HEK293T (cell line): ENCODE data around the gene RASA3.

ENCODE experiments used
- CTCF ChIA-PET: fragments of 350-600 bp; formaldehyde crosslinking; extraction: SDS; loops from one replicate; lab custom pipeline; 2021; ENCODE audit warnings: antibody characterized with exemption, inconsistent platforms; lab: Yijun Ruan, JAX
- POLR2A ChIA-PET: fragments of 350-600 bp; formaldehyde crosslinking; extraction: SDS; loops from one replicate; lab custom pipeline; 2020; ENCODE audit warnings: antibody characterized with exemption, inconsistent platforms; lab: Yijun Ruan, JAX
- DNase-seq: peaks from one replicate; pipeline ENCODE4 v3.0.0; 2012; ENCODE audit warnings: mixed read lengths; ENCODE audit errors: extremely low spot score
- ARNT ChIP-seq: fragments of 450-650 bp; IDR thresholded peaks from 2 replicates; pipeline ENCODE4 v1.6.1; 2017; ENCODE audit warnings: mild to moderate bottlenecking
- BHLHE40 ChIP-seq: fragments of 450-650 bp; IDR thresholded peaks from 2 replicates; pipeline ENCODE4 v1.6.1; 2016; ENCODE audit warnings: mild to moderate bottlenecking, moderate library complexity, borderline replicate concordance
- CTBP1 ChIP-seq: fragments of 450-650 bp; IDR thresholded peaks from 2 replicates; pipeline ENCODE4 v1.6.1; 2016; ENCODE audit warnings: borderline replicate concordance
- ELF4 ChIP-seq: fragments of 450-650 bp; IDR thresholded peaks from 2 replicates; pipeline ENCODE4 v1.6.1; 2017; ENCODE audit warnings: antibody characterized with exemption
- FOXA1 ChIP-seq: fragments of 450-650 bp; IDR thresholded peaks from 2 replicates; pipeline ENCODE4 v1.6.1; 2016; ENCODE audit warnings: mild to moderate bottlenecking
- FOXK2 ChIP-seq: fragments of 450-650 bp; IDR thresholded peaks from 2 replicates; pipeline ENCODE4 v1.6.1; 2016; ENCODE audit warnings: mild to moderate bottlenecking
- FOXM1 ChIP-seq: fragments of 450-650 bp; IDR thresholded peaks from 2 replicates; pipeline ENCODE4 v1.6.1; 2017; ENCODE audit warnings: mild to moderate bottlenecking, borderline replicate concordance
- HDGF ChIP-seq: fragments of 450-650 bp; IDR thresholded peaks from 2 replicates; pipeline ENCODE4 v1.6.1; 2017; ENCODE audit warnings: antibody characterized with exemption, borderline replicate concordance
- L3MBTL2 ChIP-seq: fragments of 450-650 bp; conservative IDR thresholded peaks from 2 replicates; pipeline ENCODE4 v1.6.1; 2016; ENCODE audit warnings: mild to moderate bottlenecking
- LEF1 ChIP-seq: fragments of 450-650 bp; IDR thresholded peaks from 2 replicates; pipeline ENCODE4 v1.6.1; 2017; ENCODE audit warnings: mild to moderate bottlenecking, borderline replicate concordance
- NFRKB ChIP-seq: fragments of 450-650 bp; IDR thresholded peaks from 2 replicates; pipeline ENCODE4 v1.6.1; 2016; ENCODE audit warnings: mild to moderate bottlenecking, moderate library complexity
- PKNOX1 ChIP-seq: fragments of 450-650 bp; IDR thresholded peaks from 2 replicates; pipeline ENCODE4 v1.6.1; 2016
- SP1 ChIP-seq: fragments of 450-650 bp; IDR thresholded peaks from 2 replicates; pipeline ENCODE4 v1.6.1; 2017
- SUZ12 ChIP-seq: fragments of 450-650 bp; IDR thresholded peaks from 2 replicates; pipeline ENCODE4 v1.6.1; 2016; ENCODE audit warnings: mild to moderate bottlenecking
- TARDBP ChIP-seq: fragments of 450-650 bp; IDR thresholded peaks from 2 replicates; pipeline ENCODE4 v1.6.1; 2016
- ZNF384 ChIP-seq: fragments of 450-650 bp; IDR thresholded peaks from 2 replicates; pipeline ENCODE4 v1.6.1; 2016

RASA3 gene

GRCh38 chr13:114027826-114028225 lies 104.6 kb downstream of the RASA3 start:
- ChIA-PET CTCF (no interaction called here), POLR2A (no interaction called here)
- DNase-seq = no peak
- no peak for TF ChIP-seq ELF4
- TF ChIP-seq NFRKB = no peak
- no peak for TF ChIP-seq ARNT
- TF ChIP-seq TARDBP = no peak
- no peak for TF ChIP-seq PKNOX1
- no peak for TF ChIP-seq L3MBTL2
- no peak for TF ChIP-seq FOXA1

GRCh38 chr13:114027046-114027715 lies 105.2 kb downstream of the RASA3 start:
- CTCF ChIA-PET = no interaction called here
- POLR2A ChIA-PET = no interaction called here
- DNase-seq = no peak
- TF ChIP-seq SUZ12 = no peak
- no peak for TF ChIP-seq NFRKB
- no peak for TF ChIP-seq FOXK2
- no peak for TF ChIP-seq BHLHE40
- TF ChIP-seq FOXM1 = no peak
- TF ChIP-seq ARNT = no peak
- no peak for TF ChIP-seq SP1
- no peak for TF ChIP-seq ZNF384
- no peak for TF ChIP-seq LEF1
- TF ChIP-seq TARDBP = no peak
- no peak for TF ChIP-seq CTBP1
- TF ChIP-seq FOXA1 = no peak
- TF ChIP-seq PKNOX1 = no peak
- TF ChIP-seq ELF4 = no peak
- no peak for TF ChIP-seq HDGF
- no peak for TF ChIP-seq L3MBTL2

DNA sequence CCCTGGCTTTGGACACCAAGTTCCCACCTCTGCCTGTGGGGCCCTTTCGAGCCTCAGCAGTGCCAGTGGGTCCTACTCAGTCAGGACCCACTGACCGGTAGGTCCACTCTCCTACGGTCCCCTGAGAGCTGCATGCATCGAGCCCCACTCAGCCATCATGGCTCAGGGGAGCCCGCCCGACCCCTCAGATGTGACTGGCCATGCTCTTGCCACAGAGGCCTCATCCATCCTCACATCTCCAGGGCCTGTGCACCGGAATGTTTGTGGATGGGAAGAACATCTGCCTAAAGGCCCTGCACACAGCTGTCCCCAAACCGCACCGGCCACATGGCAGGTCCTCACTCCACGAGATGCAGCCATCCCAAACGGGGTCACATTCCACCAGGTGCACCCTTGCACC lies 105.9 kb downstream of the RASA3 start:
- ChIA-PET CTCF (no interaction called here), POLR2A (no interaction called here)
- TF ChIP-seq FOXA1 = no peak
- no peak for TF ChIP-seq HDGF
- no peak for TF ChIP-seq L3MBTL2
- TF ChIP-seq CTBP1 = no peak
- TF ChIP-seq FOXM1 = no peak
- TF ChIP-seq BHLHE40 = no peak
- TF ChIP-seq FOXK2 = no peak
- TF ChIP-seq LEF1 = no peak
- TF ChIP-seq NFRKB = no peak
- TF ChIP-seq TARDBP = no peak
- no peak for TF ChIP-seq ZNF384
- TF ChIP-seq ELF4 = no peak
- no peak for TF ChIP-seq ARNT
- TF ChIP-seq PKNOX1 = no peak
- TF ChIP-seq SUZ12 = no peak
- TF ChIP-seq SP1 = no peak
- no peak for DNase-seq

DNA sequence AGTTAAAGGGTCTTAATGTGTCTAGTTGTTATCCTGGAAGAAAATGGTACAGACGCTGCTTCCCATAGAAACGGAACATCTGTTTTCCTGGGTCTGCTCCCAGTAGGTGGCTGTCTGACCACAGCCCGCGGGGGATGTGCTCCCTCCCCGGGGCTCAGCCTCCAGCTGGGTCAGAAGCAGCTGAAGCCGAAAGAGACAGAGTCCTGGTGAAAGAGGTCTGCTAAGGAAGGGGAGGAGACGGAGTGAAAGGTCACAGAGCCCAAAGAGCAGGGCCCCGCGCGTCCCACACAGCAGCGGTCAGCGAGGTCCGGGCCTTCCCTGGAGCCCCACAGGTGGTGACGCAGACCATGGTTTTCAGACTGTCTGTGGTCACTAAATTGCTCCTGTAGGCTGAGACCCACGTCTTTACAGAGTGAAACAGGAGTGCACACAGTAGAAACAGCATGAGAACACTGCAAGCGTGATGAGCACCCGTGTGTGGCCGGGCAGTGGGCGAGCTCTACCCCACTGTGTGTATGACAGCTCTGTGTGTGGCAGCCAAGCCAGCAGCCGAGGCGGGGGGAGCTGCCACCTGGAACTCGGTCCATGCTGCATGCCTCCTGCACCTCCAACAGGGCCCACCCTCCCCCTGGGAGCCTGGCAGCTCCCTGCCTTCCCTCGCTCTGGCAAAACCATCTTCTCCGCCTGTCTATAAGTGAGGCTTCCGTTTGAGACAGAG lies 106.5 kb downstream of the RASA3 start:
- ChIA-PET CTCF (no interaction called here), POLR2A (no interaction called here)
- no peak for DNase-seq
- TF ChIP-seq ELF4 = no peak
- TF ChIP-seq HDGF = no peak
- no peak for TF ChIP-seq SUZ12
- TF ChIP-seq FOXM1 = no peak
- no peak for TF ChIP-seq PKNOX1
- no peak for TF ChIP-seq TARDBP
- TF ChIP-seq FOXK2 = no peak
- no peak for TF ChIP-seq FOXA1
- no peak for TF ChIP-seq ARNT
- no peak for TF ChIP-seq LEF1
- no peak for TF ChIP-seq NFRKB
- TF ChIP-seq L3MBTL2 = no peak
- TF ChIP-seq ZNF384 = no peak
- no peak for TF ChIP-seq BHLHE40
- no peak for TF ChIP-seq CTBP1

GRCh38 chr13:114025405-114025713 lies 107.1 kb downstream of the RASA3 start:
- ChIA-PET CTCF (no interaction called here), POLR2A (no interaction called here)
- no peak for TF ChIP-seq TARDBP
- no peak for TF ChIP-seq SP1
- no peak for TF ChIP-seq ELF4
- TF ChIP-seq L3MBTL2 = no peak
- TF ChIP-seq LEF1 = no peak
- no peak for DNase-seq
